SK-N-SH treated with all-trans-retinoic acid at 6 μM for 48 hours (cell line): Measurements from ENCODE around the gene PPP2R5B.

Experiments
- ATAC-seq: fragments of 200-7000 bp; cut with Tn5 transposase; 3 replicates; pipeline ENCODE4 v1.9.1; 2020; ENCODE audit warnings: mild to moderate bottlenecking, moderate library complexity
- BACH2 ChIP-seq: fragments of 250-450 bp; sonication (Bioruptor Pico); IDR thresholded peaks from 2 replicates; pipeline ENCODE4 v1.9.0; 2021; ENCODE audit warnings: mild to moderate bottlenecking, borderline replicate concordance
- CSDC2 ChIP-seq: fragments of 250-450 bp; sonication (Bioruptor Pico); IDR thresholded peaks from 2 replicates; pipeline ENCODE4 v1.5.0; 2020; ENCODE audit warnings: mild to moderate bottlenecking, moderate library complexity
- CSRNP3 ChIP-seq: fragments of 250-450 bp; sonication (Bioruptor Pico); IDR thresholded peaks from 2 replicates; pipeline ENCODE4 v1.5.1; 2021; ENCODE audit warnings: mild to moderate bottlenecking, moderate library complexity
- ESRRG ChIP-seq: fragments of 250-450 bp; sonication (Bioruptor Pico); IDR thresholded peaks from 2 replicates; pipeline ENCODE4 v1.6.1; 2021; ENCODE audit warnings: mild to moderate bottlenecking
- GLIS3 ChIP-seq: fragments of 250-450 bp; sonication (Bioruptor Pico); IDR thresholded peaks from 2 replicates; pipeline ENCODE4 v1.5.0; 2020; ENCODE audit warnings: mild to moderate bottlenecking, moderate library complexity
- ISL1 ChIP-seq: fragments of 250-450 bp; sonication (Bioruptor Pico); IDR thresholded peaks from 2 replicates; pipeline ENCODE4 v2.1.2; 2022; ENCODE audit warnings: mild to moderate bottlenecking, moderate library complexity
- PATZ1 ChIP-seq: fragments of 250-450 bp; sonication (Bioruptor Pico); IDR thresholded peaks from 2 replicates; pipeline ENCODE4 v1.8.0; 2020; ENCODE audit warnings: mild to moderate bottlenecking, moderate library complexity, borderline replicate concordance
- POU6F1 ChIP-seq: fragments of 250-450 bp; sonication (Bioruptor Pico); IDR thresholded peaks from 2 replicates; pipeline ENCODE4 v1.8.0; 2021; ENCODE audit warnings: low read depth, mild to moderate bottlenecking, moderate library complexity, borderline replicate concordance
- PPARA ChIP-seq: fragments of 250-450 bp; sonication (Bioruptor Pico); IDR thresholded peaks from 2 replicates; pipeline ENCODE4 v1.5.0; 2020; ENCODE audit warnings: mild to moderate bottlenecking, borderline replicate concordance
- RARB ChIP-seq: fragments of 250-450 bp; sonication (Bioruptor Pico); IDR thresholded peaks from 2 replicates; pipeline ENCODE4 v1.8.0; 2021; ENCODE audit warnings: mild to moderate bottlenecking, moderate library complexity
- SNAI2 ChIP-seq: fragments of 250-450 bp; sonication (Bioruptor Pico); IDR thresholded peaks from 2 replicates; pipeline ENCODE4 v1.5.0; 2020; ENCODE audit warnings: mild to moderate bottlenecking, moderate library complexity
- TSHZ2 ChIP-seq: fragments of 250-450 bp; sonication (Bioruptor Pico); IDR thresholded peaks from 2 replicates; pipeline ENCODE4 v1.5.0; 2020; ENCODE audit warnings: mild to moderate bottlenecking, moderate library complexity
- ZNF70 ChIP-seq: fragments of 450-650 bp; formaldehyde crosslinking; IDR thresholded peaks from 2 replicates; pipeline ENCODE4 v1.5.0; 2020; ENCODE audit warnings: mild to moderate bottlenecking, moderate library complexity
- ZNF8 ChIP-seq: fragments of 450-650 bp; formaldehyde crosslinking; IDR thresholded peaks from 2 replicates; pipeline ENCODE4 v1.5.0; 2020; ENCODE audit warnings: mild to moderate bottlenecking, moderate library complexity

PPP2R5B gene

GRCh38 chr11:64882243-64882642 lies 42.2 kb upstream of the PPP2R5B start (continued):
- TF ChIP-seq TSHZ2 (CRISPR knock-in tag) (no peak), ZNF8 (CRISPR knock-in tag) (no peak)

- no peak for TF ChIP-seq PPARA (CRISPR knock-in tag)
- no peak for TF ChIP-seq TSHZ2 (CRISPR knock-in tag)
- TF ChIP-seq ZNF70: no peak
- TF ChIP-seq CSDC2 (CRISPR knock-in tag): no peak
- ATAC-seq: no peak
Measured at GRCh38 chr11:64883575-64883974, 40.9 kb upstream of the PPP2R5B start.

GRCh38 chr11:64884019-64884418 lies 40.5 kb upstream of the PPP2R5B start:
- TF ChIP-seq CSRNP3 (no peak), PATZ1 (no peak), ESRRG (CRISPR knock-in tag) (no peak), RARB (CRISPR knock-in tag) (no peak), ISL1 (CRISPR knock-in tag) (no peak), PPARA (CRISPR knock-in tag) (no peak), POU6F1 (CRISPR knock-in tag) (no peak), GLIS3 (CRISPR knock-in tag) (no peak)
- no peak for ATAC-seq

- ATAC-seq: peak; percentile 30; the same call in 1 of the 3 replicates
- no peak for TF ChIP-seq BACH2 (CRISPR knock-in tag)
- TF ChIP-seq SNAI2: no peak
Measured at GRCh38 chr11:64885367-64886286, 38.9 kb upstream of the PPP2R5B start.
